SH-SY5Y (cell line): Measurements from ENCODE around the gene PML.

Experiments
- GATA2 ChIP-seq: IDR thresholded peaks from 2 replicates; pipeline ENCODE4 v1.6.1; 2011; ENCODE audit warnings: mild to moderate bottlenecking, low read depth, low read length
- GATA3 ChIP-seq: IDR thresholded peaks from 2 replicates; pipeline ENCODE4 v1.6.1; 2011; ENCODE audit warnings: low read depth, mild to moderate bottlenecking, low read length, moderate library complexity

DNA sequence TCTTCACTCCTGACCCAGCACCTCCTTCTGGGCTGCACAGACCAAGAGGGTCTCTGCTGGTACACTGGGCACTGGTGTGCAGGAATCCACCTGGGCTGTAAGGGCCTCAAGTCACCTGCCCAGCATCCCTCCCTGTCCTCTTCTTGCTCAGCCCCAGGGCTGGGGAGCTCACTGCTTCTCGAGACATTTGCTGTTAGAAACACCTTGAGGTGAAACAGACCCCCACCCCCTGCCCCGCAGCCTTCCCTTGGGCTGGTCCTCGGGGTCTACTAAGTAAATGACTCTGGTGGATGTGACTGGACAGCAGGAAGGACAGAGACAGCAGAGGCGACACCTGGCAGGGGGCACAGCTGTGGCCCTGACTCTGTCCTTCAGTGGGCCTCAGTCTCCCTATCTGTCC lies 39.2 kb upstream of the PML start:
- TF ChIP-seq GATA2, result no peak
- no peak for TF ChIP-seq GATA3
